ENCODE data around the gene MYO18A.
A peak's percentile ranks its signal among the peaks of the same experiment; 100 is the strongest.

Gene MYO18A

DNA sequence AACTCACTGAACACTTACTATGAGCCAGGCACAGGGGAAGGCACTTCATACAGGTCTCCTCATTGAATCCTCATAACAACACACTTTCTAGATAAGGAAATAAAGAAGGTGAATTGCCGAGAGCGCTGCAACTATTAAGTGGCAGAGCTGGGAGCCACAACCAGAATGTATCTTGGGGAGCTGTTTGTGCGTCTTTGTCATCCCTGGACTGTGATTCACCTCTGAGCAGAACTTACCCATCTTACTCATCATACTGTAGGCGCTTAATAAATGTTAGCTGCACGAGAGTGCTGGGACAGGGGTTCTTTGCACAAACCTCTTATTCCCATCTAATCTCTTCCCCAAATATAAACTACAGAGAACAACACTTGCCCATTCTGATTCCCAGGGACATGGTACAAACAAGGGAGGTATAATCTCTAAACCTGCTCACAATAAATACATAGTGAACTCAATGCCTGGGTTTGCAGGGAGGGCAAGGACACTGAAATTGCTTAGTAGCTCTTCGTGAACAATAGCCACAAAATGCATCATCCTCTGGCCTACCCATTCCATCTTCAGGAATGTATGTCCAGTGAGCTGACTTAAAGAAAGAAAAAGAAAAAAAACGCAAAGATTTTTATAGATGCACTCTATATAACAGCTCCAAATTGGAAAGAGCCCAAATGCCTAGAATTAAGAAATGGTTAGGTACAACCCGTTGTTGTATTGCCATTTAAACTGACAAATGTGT is 43.0 kb downstream of the MYO18A start:
- Histone ChIP-seq H3K79me2 (ENCODE audit: insufficient read depth, low read length) (peaks cover 86% of the 10 kb centered on the region), H3K9me3 (ENCODE audit: insufficient read depth, low read length, severe bottlenecking) (no peaks in the 10 kb centered on the region), H4K20me1 (ENCODE audit: insufficient read depth, low read length) (peaks cover 12% of the 10 kb centered on the region)

DNA sequence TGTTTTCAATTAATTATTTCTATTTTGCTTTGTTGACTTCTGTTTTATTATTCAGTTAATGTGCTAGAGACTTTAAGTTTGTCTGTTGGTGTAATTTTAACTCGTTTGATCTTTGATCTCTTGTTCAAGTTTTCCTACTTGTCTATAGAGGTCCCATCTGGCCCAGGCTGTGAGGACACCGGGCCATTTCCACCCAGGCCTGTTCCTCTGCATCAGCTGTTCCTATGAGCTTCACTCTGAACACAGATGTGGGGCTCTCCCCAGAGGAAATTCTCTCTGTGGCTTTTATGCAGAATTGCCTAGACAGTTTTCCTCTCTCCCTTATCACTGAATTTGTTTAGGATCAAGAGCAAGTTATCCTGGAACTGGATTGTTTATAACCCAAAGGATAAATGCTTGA is 44.7 kb downstream of the MYO18A start:
- Histone ChIP-seq H3K36me3 (ENCODE audit: insufficient read depth, low read length) (peaks cover 54% of the 10 kb centered on the region), H3K79me2 (ENCODE audit: insufficient read depth, low read length) (peaks cover 92% of the 10 kb centered on the region), H3K9me3 (ENCODE audit: insufficient read depth, low read length, severe bottlenecking) (no peaks in the 10 kb centered on the region), H3K4me3 (ENCODE audit: low read depth in 1 of 2, low read length in 2 of 2) (no peak overlapping the region), H3K4me1 (ENCODE audit: insufficient read depth, low read length) (peaks cover 38% of the 10 kb centered on the region), H2AFZ (ENCODE audit: low read depth, low read length) (no peak overlapping the region), H3K27ac (ENCODE audit: low read length) (no peak overlapping the region), H3K4me2 (ENCODE audit: insufficient read depth, low read length) (no peak overlapping the region), H4K20me1 (ENCODE audit: insufficient read depth, low read length) (peaks cover 21% of the 10 kb centered on the region), H3K9ac (ENCODE audit: low read depth, low read length) (no peak overlapping the region), H3K27me3 (ENCODE audit: insufficient read depth, low read length, poor library complexity) (no peaks in the 10 kb centered on the region)
- no peak for TF ChIP-seq EZH2 (IDR thresholded peaks at IDR 0.05; ENCODE audit: borderline replicate concordance, low read depth, low read length, severe bottlenecking)
- no peak for TF ChIP-seq CTCF (IDR thresholded peaks at IDR 0.05; ENCODE audit: borderline replicate concordance, extremely low read depth, low read length, poor library complexity, severe bottlenecking)
- DNase-seq (no peak), ATAC-seq (ENCODE audit: insufficient read depth, low read depth) (no peak)

More for the DNA sequence above, 43.0 kb downstream of the MYO18A start:
- Histone ChIP-seq H3K36me3 (ENCODE audit: insufficient read depth, low read length) (peaks cover 37% of the 10 kb centered on the region), H2AFZ (ENCODE audit: low read depth, low read length) (no peak overlapping the region), H3K4me1 (ENCODE audit: insufficient read depth, low read length) (peaks cover 54% of the 10 kb centered on the region), H3K9ac (ENCODE audit: low read depth, low read length) (no peak overlapping the region), H3K27ac (ENCODE audit: low read length) (peak overlapping the region; percentile 99; the same call in 1 of the 2 replicates), H3K4me3 (ENCODE audit: low read depth in 1 of 2, low read length in 2 of 2) (no peak overlapping the region), H3K27me3 (ENCODE audit: insufficient read depth, low read length, poor library complexity) (no peaks in the 10 kb centered on the region), H3K4me2 (ENCODE audit: insufficient read depth, low read length) (no peak overlapping the region)
- DNase-seq (no peak), ATAC-seq (ENCODE audit: insufficient read depth, low read depth) (no peak)
- TF ChIP-seq EZH2 (IDR thresholded peaks at IDR 0.05; ENCODE audit: borderline replicate concordance, low read depth, low read length, severe bottlenecking), result no peak
- TF ChIP-seq CTCF (IDR thresholded peaks at IDR 0.05; ENCODE audit: borderline replicate concordance, extremely low read depth, low read length, poor library complexity, severe bottlenecking), result no peak

GRCh38 chr17:29133121-29133713 is 47.0 kb downstream of the MYO18A start:
- H3K27ac ChIP-seq (ENCODE audit: low read length), result peak overlapping the region; percentile 45
- no peaks in the 10 kb centered on the region for H3K27me3 ChIP-seq (ENCODE audit: insufficient read depth, low read length, poor library complexity)
- no peak for TF ChIP-seq CTCF (IDR thresholded peaks at IDR 0.05; ENCODE audit: borderline replicate concordance, extremely low read depth, low read length, poor library complexity, severe bottlenecking)
- no peak for TF ChIP-seq EZH2 (IDR thresholded peaks at IDR 0.05; ENCODE audit: borderline replicate concordance, low read depth, low read length, severe bottlenecking)
- no peak overlapping the region for H3K9ac ChIP-seq (ENCODE audit: low read depth, low read length)
- peaks cover 20% of the 10 kb centered on the region for H3K4me1 ChIP-seq (ENCODE audit: insufficient read depth, low read length)
- ATAC-seq (ENCODE audit: insufficient read depth, low read depth), result no peak
- no peak for DNase-seq
- H3K36me3 ChIP-seq (ENCODE audit: insufficient read depth, low read length), result peaks cover 74% of the 10 kb centered on the region
- H3K79me2 ChIP-seq (ENCODE audit: insufficient read depth, low read length), result peaks cover 82% of the 10 kb centered on the region
- no peak overlapping the region for H3K4me3 ChIP-seq (ENCODE audit: low read depth in 1 of 2, low read length in 2 of 2)
- peaks cover 31% of the 10 kb centered on the region for H4K20me1 ChIP-seq (ENCODE audit: insufficient read depth, low read length)
- H3K4me2 ChIP-seq (ENCODE audit: insufficient read depth, low read length), result no peak overlapping the region
- H3K9me3 ChIP-seq (ENCODE audit: insufficient read depth, low read length, severe bottlenecking), result no peaks in the 10 kb centered on the region
- H2AFZ ChIP-seq (ENCODE audit: low read depth, low read length), result no peak overlapping the region

Data from DND-41 (cell line).